ENCODE data around the gene MAML3.

MAML3 gene

DNA sequence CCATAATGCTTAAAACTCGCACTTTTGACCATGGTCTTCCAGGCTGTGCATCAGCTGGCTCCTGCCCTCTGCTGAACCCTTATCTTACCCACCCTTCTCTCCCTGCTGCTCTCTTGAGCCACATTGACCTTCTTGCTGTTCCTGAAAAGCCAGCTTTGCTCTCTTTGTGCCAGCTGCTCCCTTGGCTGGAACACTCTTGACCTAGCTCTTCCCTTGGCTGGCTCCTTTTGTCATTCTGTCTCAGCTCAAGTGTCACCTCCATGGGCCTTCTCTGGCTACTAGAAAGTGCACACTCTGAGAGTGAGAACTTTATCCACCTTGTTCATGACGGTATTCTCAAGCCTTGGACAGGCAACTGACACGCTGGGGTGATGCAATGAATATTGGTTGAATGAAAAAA lies 376.2 kb downstream of the MAML3 start:
- DNase-seq (ENCODE audit: insufficient read length, low spot score) (no peak), FAIRE-seq (no peak)
- TF ChIP-seq POLR2AphosphoS5 (IDR thresholded peaks at IDR 0.05; ENCODE audit: low read depth, low read length), result no peak
- no peak for TF ChIP-seq SPI1 (IDR thresholded peaks at IDR 0.05; ENCODE audit: low read depth, low read length)
- TF ChIP-seq TAF1 (IDR thresholded peaks at IDR 0.05; ENCODE audit: low read depth, low read length), result no peak
- TF ChIP-seq PAX5 (IDR thresholded peaks at IDR 0.05; ENCODE audit: insufficient read depth, low read length, severe bottlenecking), result no peak
- no peak for TF ChIP-seq POLR2A (IDR thresholded peaks at IDR 0.05; ENCODE audit: low read depth, low read length)
- TF ChIP-seq POU2F2 (IDR thresholded peaks at IDR 0.05; ENCODE audit: low read depth, low read length), result no peak

DNA sequence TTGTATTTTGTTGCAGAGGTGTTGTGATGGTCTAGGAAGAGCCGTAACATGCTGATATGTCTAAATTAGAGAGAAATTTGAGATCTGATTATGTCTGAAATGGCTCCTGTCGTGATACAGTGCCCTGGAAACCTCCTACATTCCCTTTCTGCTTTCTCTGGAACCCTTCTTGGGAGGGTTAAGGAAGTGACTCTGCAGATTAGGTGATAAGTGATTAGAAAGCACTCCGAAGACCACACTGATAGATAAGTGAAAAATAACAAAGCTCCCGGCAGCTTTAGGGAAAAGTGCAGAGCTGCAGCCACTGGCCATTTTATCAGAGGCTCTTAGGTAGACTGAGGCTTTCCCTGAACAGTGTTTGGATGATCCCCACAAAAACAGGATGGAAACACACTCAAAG lies 377.7 kb downstream of the MAML3 start:
- DNase-seq (ENCODE audit: insufficient read length, low spot score) (no peak), FAIRE-seq (no peak)
- TF ChIP-seq POU2F2 (IDR thresholded peaks at IDR 0.05; ENCODE audit: low read depth, low read length) (no peak), TAF1 (IDR thresholded peaks at IDR 0.05; ENCODE audit: low read depth, low read length) (no peak), SPI1 (IDR thresholded peaks at IDR 0.05; ENCODE audit: low read depth, low read length) (no peak), POLR2AphosphoS5 (IDR thresholded peaks at IDR 0.05; ENCODE audit: low read depth, low read length) (no peak), POLR2A (IDR thresholded peaks at IDR 0.05; ENCODE audit: low read depth, low read length) (no peak), PAX5 (IDR thresholded peaks at IDR 0.05; ENCODE audit: insufficient read depth, low read length, severe bottlenecking) (no peak)

DNA sequence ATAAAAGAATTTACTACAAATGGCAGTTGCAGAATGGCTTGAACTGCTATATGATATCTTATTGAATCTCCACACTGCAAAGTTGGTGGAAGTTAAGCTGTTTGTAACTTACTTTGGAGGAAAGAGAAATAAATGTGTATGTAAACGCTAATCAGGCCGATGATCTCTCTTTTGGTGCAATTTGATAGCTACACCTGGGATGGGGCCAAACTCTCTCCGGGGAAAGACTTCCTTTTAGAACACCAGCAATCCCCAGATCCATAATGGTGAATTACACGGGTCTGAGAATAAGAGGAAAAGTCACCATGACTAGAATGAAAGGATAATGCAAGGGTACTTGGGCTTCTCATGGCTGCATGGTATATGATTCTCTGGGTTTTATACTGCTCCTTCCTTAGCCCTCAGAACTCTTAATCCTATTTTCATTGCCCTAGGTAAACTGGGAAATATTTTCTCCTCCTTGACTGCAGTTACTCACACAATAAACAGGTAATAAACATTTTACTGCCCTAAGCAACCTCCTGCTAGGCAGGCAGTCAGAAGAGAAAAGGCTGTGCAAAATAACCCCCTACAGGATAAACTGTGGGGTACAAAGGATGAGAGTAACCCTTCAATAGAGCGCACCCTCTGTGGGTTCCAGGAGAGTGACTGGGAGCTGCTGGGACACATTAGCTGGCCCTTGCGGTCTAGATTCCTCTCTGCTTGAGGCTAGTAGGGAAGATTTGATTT lies 379.1 kb downstream of the MAML3 start:
- TF ChIP-seq PAX5 (IDR thresholded peaks at IDR 0.05; ENCODE audit: insufficient read depth, low read length, severe bottlenecking) (no peak), POU2F2 (IDR thresholded peaks at IDR 0.05; ENCODE audit: low read depth, low read length) (no peak), POLR2AphosphoS5 (IDR thresholded peaks at IDR 0.05; ENCODE audit: low read depth, low read length) (no peak), POLR2A (IDR thresholded peaks at IDR 0.05; ENCODE audit: low read depth, low read length) (no peak), SPI1 (IDR thresholded peaks at IDR 0.05; ENCODE audit: low read depth, low read length) (no peak), TAF1 (IDR thresholded peaks at IDR 0.05; ENCODE audit: low read depth, low read length) (no peak)
- DNase-seq (ENCODE audit: insufficient read length, low spot score) (no peak), FAIRE-seq (no peak)

DNA sequence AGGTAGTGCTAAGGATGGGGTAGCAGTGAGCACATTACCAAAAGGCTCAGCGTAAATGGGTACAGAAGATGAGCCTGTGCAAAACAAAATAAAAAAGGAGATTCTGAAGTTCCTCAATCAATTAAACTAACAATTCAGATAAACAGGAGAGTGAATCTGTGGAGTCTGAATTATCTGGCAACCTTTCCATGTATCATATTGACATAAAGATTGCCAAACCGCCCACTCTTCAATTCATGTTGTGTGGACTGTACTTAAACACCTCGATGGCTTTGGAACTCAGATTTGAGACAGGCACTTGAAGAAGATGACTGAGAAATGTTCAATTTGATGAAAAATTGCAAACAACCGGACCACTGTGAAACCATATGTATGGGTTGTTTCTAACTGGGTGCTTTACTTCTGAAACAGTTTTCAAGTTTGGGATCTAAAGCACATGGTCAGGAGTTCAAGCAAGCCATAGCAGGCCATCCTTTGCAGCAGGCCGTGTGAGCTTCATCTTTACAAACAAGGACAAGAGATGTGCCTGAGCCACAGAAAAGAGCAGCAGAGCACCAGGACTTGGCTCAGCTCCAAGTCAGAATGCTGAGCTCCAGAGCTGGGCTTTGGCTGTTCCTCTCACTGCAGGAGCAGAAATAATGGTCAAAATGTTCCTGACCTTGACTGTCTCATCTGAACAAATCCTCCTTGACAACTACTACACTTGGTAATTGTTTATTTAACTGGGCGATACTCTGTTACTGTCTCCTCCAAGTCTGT lies 380.2 kb downstream of the MAML3 start:
- no peak for FAIRE-seq
- DNase-seq (ENCODE audit: insufficient read length, low spot score), result no peak
- TF ChIP-seq POLR2A (IDR thresholded peaks at IDR 0.05; ENCODE audit: low read depth, low read length) (no peak), POLR2AphosphoS5 (IDR thresholded peaks at IDR 0.05; ENCODE audit: low read depth, low read length) (no peak), TAF1 (IDR thresholded peaks at IDR 0.05; ENCODE audit: low read depth, low read length) (no peak), SPI1 (IDR thresholded peaks at IDR 0.05; ENCODE audit: low read depth, low read length) (no peak), POU2F2 (IDR thresholded peaks at IDR 0.05; ENCODE audit: low read depth, low read length) (no peak), PAX5 (IDR thresholded peaks at IDR 0.05; ENCODE audit: insufficient read depth, low read length, severe bottlenecking) (no peak)

DNA sequence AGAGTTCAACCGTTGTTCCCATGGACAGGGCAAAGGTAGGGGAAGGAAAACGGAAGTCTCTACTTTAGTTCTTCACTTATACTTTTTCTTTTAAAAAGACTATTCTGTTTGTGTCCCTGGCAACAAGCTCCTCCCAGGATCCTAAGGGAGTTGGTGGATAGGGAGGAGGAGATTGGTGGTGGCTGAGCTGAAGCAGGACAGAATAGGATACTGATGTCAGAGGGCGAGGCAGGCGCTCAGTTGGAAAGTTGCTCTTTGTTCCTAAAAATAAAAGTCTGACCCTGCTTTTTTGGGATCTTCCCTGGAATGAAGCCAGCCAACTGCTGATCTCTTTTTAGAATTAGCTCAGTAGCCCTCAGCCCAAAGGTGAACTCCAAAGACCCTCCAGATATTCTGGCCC lies 383.6 kb downstream of the MAML3 start:
- DNase-seq (ENCODE audit: insufficient read length, low spot score) (no peak), FAIRE-seq (no peak)
- TF ChIP-seq PAX5 (IDR thresholded peaks at IDR 0.05; ENCODE audit: insufficient read depth, low read length, severe bottlenecking) (no peak), TAF1 (IDR thresholded peaks at IDR 0.05; ENCODE audit: low read depth, low read length) (no peak), POU2F2 (IDR thresholded peaks at IDR 0.05; ENCODE audit: low read depth, low read length) (no peak), POLR2AphosphoS5 (IDR thresholded peaks at IDR 0.05; ENCODE audit: low read depth, low read length) (no peak), POLR2A (IDR thresholded peaks at IDR 0.05; ENCODE audit: low read depth, low read length) (no peak), SPI1 (IDR thresholded peaks at IDR 0.05; ENCODE audit: low read depth, low read length) (no peak)

DNA sequence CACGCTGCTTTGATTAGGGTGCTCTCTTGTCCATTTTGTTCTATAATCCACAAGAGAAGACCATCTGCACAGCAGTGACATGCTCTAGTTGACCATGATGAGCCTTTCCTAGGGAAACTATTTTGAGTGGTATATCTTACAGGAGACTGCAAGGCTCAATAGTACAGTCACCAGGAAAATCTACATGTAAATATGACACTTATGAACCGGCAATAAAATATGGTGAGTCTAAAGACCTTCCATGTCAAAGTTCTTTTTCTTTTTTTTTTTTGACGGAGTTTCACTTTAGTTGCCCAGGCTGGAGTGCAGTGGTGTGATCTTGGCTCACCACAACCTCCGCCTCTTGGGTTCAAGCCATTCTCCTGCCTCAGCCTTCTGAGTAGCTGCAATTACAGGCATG lies 384.6 kb downstream of the MAML3 start:
- no peak for FAIRE-seq
- DNase-seq (ENCODE audit: insufficient read length, low spot score), result no peak
- TF ChIP-seq PAX5 (IDR thresholded peaks at IDR 0.05; ENCODE audit: insufficient read depth, low read length, severe bottlenecking) (no peak), POLR2A (IDR thresholded peaks at IDR 0.05; ENCODE audit: low read depth, low read length) (no peak), POU2F2 (IDR thresholded peaks at IDR 0.05; ENCODE audit: low read depth, low read length) (no peak), POLR2AphosphoS5 (IDR thresholded peaks at IDR 0.05; ENCODE audit: low read depth, low read length) (no peak), SPI1 (IDR thresholded peaks at IDR 0.05; ENCODE audit: low read depth, low read length) (no peak), TAF1 (IDR thresholded peaks at IDR 0.05; ENCODE audit: low read depth, low read length) (no peak)

DNA sequence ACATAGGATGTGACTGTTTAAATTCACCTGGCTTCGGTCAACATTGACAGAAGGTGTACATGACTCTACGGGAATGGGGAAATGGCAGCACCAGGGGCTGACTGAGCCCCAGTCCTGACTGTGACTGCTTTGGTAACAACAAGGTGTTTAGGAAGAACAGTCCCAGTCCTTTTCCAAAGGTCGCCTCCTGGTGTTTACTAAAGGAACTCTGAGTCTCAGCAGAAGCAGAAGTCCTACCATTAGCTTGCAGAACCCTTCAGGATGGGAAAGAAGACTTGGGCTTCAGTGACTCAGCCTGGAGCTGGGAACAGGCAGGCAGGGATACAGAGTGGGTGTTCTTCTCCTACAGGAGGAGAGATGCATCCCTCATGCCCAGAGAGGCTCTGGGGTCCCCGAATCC lies 385.1 kb downstream of the MAML3 start:
- no peak for DNase-seq (ENCODE audit: insufficient read length, low spot score)
- no peak for FAIRE-seq
- no peak for TF ChIP-seq POLR2AphosphoS5 (IDR thresholded peaks at IDR 0.05; ENCODE audit: low read depth, low read length)
- TF ChIP-seq TAF1 (IDR thresholded peaks at IDR 0.05; ENCODE audit: low read depth, low read length), result no peak
- no peak for TF ChIP-seq SPI1 (IDR thresholded peaks at IDR 0.05; ENCODE audit: low read depth, low read length)
- no peak for TF ChIP-seq POU2F2 (IDR thresholded peaks at IDR 0.05; ENCODE audit: low read depth, low read length)
- no peak for TF ChIP-seq PAX5 (IDR thresholded peaks at IDR 0.05; ENCODE audit: insufficient read depth, low read length, severe bottlenecking)
- no peak for TF ChIP-seq POLR2A (IDR thresholded peaks at IDR 0.05; ENCODE audit: low read depth, low read length)

DNA sequence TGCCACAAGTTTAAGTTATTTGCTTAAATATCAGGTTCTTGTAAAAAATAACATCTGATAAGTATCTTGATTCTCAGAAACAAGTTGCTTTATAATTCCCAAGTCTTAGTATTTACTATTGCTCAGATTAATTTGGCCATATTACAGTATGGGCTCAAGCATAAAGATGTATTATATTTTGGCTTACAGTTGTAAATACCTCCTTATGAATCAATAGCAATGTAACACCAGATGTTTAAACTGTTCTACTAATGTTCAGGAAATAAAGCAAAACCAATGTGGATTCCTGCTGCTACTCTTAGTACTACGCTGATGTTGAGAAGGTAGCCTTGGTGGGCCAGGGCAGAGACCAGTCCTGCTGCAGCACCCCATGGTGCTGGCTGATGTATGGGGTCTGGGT lies 385.6 kb downstream of the MAML3 start:
- TF ChIP-seq POLR2A (IDR thresholded peaks at IDR 0.05; ENCODE audit: low read depth, low read length), result no peak
- no peak for TF ChIP-seq POLR2AphosphoS5 (IDR thresholded peaks at IDR 0.05; ENCODE audit: low read depth, low read length)
- TF ChIP-seq SPI1 (IDR thresholded peaks at IDR 0.05; ENCODE audit: low read depth, low read length), result no peak
- TF ChIP-seq PAX5 (IDR thresholded peaks at IDR 0.05; ENCODE audit: insufficient read depth, low read length, severe bottlenecking), result no peak
- TF ChIP-seq POU2F2 (IDR thresholded peaks at IDR 0.05; ENCODE audit: low read depth, low read length), result no peak
- TF ChIP-seq TAF1 (IDR thresholded peaks at IDR 0.05; ENCODE audit: low read depth, low read length), result no peak
- FAIRE-seq (no peak), DNase-seq (ENCODE audit: insufficient read length, low spot score) (no peak)

DNA sequence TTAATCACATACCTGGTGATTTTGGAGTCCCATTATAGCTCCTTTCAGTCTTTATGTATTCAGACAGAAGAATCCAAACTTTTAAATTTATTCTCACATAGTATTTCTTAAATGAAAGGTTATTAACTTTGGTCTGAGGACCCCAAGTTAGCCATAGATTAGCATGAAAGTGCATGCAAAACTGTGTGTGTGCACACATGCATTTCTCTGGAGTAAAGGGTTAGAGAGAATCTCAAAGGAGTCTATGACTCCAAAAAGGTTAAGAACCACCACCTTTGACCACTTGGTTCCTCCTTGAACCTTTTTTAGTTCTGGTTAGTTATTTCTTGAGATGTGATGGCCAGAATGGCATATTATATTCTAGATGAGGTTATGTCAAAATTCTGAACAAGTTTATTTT lies 386.4 kb downstream of the MAML3 start:
- DNase-seq (ENCODE audit: insufficient read length, low spot score) (no peak), FAIRE-seq (no peak)
- TF ChIP-seq POLR2AphosphoS5 (IDR thresholded peaks at IDR 0.05; ENCODE audit: low read depth, low read length) (no peak), PAX5 (IDR thresholded peaks at IDR 0.05; ENCODE audit: insufficient read depth, low read length, severe bottlenecking) (no peak), SPI1 (IDR thresholded peaks at IDR 0.05; ENCODE audit: low read depth, low read length) (no peak), POU2F2 (IDR thresholded peaks at IDR 0.05; ENCODE audit: low read depth, low read length) (no peak), POLR2A (IDR thresholded peaks at IDR 0.05; ENCODE audit: low read depth, low read length) (no peak), TAF1 (IDR thresholded peaks at IDR 0.05; ENCODE audit: low read depth, low read length) (no peak)

All from GM12891 (cell line).